MM.1S (cell line): Measurements from ENCODE around the gene ATAD5.

Experiments used
- CTCF ChIP-seq: fragments of 300-600 bp; sonication (generic); IDR thresholded peaks from 2 replicates; pipeline ENCODE4 v1.5.1; 2016; ENCODE audit warnings: antibody characterized with exemption, low read length, mixed read lengths
- EZH2 ChIP-seq: fragments of 300-600 bp; sonication (generic); optimal IDR thresholded peaks from 2 replicates; pipeline ENCODE3; 2017; ENCODE audit warnings: low read depth, mild to moderate bottlenecking, antibody characterized with exemption, low read length, mixed read lengths

GRCh38 chr17:30926516-30926915, 94.8 kb downstream of the ATAD5 start:
- TF ChIP-seq CTCF (no peak), EZH2 (no peak)
